Measurements from ENCODE around the gene GRIN2C.

The GRIN2C gene

GRCh38 chr17:74818291-74818938, 41.3 kb downstream of the GRIN2C start:
- no peak for DNase-seq

DNA sequence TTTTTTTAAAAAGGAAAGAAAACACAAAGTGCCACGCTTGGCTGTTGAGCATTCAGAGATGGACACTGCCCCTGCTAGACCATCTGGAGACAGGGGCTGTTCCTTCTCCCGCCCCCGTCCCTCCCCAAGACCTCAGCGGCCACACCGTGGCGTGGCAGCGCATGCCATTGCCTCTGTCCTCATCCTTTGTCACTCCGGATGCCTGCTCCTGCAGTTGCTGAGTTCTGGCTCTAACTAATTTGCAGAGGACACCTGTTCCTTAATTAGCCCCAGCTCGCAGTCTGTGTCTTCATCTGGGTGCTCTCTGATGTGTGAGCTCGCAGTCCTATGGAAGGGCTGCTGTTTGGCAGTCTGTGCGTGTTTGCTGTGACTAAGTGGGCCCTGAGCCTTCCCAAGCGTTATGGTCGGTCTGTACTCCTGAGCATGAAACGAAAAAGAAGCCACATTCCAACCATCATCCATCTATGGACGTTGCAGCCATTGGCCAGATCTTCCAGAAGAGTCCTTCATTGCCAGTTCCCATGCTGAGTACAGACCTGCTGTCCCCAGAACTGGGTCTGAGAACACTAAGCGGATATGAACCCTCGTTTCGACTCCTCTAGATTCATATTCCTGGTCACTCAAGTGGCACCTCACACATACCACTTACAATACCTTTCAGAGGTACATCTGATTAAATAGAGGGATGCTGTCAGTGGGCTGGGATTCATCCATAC, 42.6 kb downstream of the GRIN2C start:
- no peak for DNase-seq

- DNase-seq: no peak
These were observed 43.9 kb downstream of the GRIN2C start for GRCh38 chr17:74815550-74816370.

- no peak for DNase-seq
These were observed 44.6 kb downstream of the GRIN2C start for GRCh38 chr17:74815067-74815466.

DNA sequence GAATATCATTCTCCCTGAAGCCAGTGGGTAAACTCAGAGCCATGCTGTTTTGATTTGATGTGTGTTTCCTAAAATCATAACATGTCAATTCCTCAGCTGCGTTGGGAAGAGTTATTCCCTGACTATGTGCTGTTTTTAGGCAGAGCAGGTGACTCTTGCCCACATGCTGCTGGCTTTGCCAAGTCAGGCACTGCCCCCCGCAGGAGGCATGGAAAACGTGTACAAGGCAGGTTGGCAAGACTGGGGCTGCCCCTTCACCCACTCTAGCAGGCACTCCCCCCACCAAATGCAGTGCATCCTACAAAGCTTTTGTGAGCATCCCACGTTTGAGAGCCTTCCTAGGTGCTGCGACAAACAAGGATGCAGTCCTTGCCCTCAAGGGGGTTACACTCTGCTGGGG, 45.2 kb downstream of the GRIN2C start:
- no peak for DNase-seq

- DNase-seq: no peak
These were observed 47.3 kb downstream of the GRIN2C start for GRCh38 chr17:74812109-74813009.

DNA sequence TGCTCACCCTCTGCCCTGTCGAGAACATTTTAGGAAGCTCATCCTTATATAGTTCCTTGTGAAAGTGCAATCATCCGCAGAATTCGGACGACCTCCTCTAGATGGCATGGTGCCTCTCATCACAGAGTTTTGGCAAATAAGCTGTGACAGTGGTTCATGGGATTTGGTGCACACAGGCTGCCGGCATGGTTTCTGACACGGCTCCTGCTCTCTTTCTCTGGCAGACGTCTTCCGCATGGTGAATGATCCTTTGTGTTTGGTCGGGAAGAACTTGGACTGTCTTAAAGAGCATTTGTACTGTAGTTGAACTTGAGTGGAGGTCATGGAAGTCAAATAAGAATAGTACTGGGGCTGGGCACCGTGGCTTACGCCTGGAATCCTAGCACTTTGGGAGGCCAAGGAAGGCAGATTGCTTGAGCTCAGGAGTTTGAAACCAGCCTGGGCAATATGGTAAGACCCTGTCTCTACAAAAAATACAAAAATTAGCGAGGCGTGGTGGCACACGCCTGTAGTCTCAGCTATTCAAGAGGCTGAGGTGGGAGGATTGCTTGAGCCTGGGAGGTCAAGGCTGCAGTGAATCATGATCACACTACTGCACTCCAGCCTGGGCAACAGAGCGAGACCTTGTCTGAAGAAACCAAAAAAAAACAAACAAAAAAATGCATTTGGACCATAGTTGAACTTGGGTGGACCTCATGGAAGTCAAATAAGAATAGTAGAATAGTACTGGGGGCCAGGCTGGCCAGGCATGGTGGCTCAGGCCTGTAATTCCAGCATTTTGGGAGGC, 48.8 kb downstream of the GRIN2C start:
- peak in 1 of 2 donors; percentile 20 for DNase-seq

GRCh38 chr17:74808714-74809430, 50.8 kb downstream of the GRIN2C start:
- DNase-seq: no peak

DNA sequence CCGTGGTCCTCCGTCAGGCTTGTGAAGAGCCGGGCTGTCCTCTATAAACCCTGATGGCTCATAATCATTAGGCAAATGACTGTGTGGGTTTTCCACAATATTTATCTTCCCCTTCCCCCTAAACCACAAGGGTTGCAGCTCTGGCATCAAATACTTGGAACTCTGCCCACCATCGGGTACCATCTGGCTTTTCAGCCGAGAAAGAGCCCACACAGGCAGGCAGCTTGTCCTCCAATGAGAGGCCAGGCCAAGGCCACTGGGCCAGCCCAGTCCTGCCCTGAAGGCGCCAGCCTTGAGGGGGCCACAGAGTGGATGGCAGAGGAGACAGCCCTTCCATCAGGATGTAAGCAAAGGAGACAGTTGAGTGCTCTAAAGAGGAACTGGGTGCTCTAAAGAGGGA, 51.8 kb downstream of the GRIN2C start:
- no peak for DNase-seq

DNA sequence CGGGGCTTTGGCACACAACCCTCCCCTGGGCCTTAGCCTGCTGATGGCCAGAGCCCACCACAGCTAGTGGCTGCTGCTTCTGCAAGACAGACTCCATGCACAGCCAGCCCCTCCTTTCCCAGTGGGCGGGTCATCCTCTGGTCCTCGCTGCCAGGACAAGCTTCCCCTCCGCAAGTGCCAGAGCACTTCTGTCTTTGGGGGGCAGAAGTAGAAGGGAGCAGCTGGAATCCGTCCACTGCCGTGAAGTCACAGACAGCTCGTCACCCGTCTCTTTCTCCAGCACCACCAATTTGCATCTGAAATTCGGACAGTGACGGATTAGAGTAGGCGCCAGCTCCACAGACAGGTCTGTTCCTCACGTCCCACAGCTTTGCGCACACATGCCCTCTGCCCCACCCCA, 52.2 kb downstream of the GRIN2C start:
- no peak for DNase-seq

DNA sequence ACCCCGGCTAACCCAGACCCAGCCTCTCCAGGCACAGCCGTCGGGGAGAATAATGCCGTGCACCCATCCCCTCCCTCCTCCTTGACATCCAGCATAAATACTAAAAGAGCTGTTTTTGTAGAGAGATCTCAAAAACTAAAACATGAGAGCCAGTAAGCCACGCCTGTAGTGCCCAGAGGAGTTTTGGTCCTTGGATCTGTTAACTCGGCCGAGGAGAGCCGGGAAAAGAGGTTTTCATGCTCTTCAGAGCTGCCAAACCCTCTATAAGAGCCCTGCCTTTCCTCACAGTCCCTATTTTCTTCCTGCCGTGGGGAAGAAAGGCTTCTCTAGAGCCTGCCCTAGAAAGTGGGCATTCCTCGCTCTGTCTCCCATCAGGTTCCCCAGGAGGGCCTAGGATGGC, 53.4 kb downstream of the GRIN2C start:
- no peak for DNase-seq

- no peak for DNase-seq
These were observed 54.1 kb downstream of the GRIN2C start for GRCh38 chr17:74805591-74805991.

DNA sequence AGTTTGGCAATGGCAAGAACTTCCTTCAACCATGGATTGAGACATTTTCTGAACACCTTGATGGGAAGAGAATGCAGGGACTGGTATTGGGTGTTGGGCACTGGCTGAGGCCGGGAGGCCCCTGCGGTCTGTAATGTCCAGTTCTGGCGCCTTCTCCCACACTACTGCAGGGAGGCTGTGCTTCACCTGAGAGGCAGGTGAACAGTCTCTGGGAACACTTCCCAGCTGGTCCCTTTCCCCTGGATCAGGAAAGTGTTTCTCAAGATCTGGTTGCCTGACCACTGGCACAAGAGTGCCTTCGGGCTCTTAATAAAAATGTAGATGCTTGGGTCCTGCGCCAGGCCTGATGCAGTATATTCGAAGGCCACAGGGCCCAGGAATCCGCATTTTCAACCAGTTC, 55.0 kb downstream of the GRIN2C start:
- DNase-seq: no peak

DNA sequence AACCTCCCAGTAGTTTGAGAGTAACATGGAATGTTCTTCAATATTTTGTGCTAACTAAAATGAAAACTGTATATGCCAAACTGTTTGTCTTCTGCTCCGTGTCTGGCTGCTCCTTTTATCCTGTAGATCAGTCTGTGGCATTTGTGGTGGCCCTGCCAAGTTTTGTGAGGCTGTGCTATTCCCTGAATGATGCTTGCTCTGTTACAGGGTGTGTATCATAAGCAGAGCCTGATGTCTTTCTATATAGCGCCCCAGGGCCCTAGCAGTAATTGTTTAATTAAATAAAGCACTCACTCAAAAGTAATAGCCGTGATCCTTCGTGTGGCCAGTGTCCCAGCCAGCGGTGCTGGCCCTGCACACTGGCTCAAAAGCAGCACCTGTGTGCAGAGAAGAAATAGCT, 55.7 kb downstream of the GRIN2C start:
- DNase-seq: no peak

- no peak for DNase-seq
These were observed 56.2 kb downstream of the GRIN2C start for GRCh38 chr17:74803388-74803930.

DNA sequence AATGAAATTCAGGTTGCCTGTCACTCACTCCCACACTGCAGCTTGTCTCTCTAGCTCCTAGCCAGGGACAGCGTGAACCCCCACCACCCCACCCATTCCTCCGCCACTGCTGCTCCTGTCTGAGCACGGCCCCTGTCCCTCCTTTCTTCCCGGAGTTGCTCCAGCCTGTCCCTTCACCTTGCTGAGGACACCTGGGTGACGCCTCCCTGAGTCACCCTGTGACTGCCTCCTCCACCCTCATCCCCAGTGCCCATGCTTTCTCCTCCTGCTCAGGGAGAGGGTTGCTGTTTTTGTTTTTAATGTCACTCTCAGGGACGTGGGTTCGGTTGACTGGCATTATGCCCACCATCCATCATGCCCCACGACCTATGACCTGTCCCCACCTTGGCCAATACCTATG, 57.8 kb downstream of the GRIN2C start:
- no peak for DNase-seq

DNA sequence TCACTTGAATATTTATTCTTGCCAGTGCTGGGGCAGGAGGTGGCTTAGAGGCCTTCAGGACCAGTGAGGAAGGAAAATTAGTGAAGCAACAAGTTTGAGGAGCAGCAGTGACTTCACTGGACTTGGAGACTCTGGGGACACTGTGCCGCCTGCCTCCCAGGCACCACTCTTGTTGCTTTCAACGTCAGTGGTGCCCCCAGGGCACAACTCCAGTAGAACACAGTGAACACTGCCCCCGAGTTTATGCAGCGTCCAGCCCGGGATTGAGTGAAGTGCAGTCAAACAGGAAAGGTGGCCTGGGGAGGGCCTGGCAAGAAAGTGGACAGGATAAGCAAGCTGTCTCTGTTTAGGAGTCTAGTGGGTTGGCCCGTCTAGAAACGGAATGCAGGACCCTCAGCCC, 59.2 kb downstream of the GRIN2C start:
- DNase-seq: no peak

DNA sequence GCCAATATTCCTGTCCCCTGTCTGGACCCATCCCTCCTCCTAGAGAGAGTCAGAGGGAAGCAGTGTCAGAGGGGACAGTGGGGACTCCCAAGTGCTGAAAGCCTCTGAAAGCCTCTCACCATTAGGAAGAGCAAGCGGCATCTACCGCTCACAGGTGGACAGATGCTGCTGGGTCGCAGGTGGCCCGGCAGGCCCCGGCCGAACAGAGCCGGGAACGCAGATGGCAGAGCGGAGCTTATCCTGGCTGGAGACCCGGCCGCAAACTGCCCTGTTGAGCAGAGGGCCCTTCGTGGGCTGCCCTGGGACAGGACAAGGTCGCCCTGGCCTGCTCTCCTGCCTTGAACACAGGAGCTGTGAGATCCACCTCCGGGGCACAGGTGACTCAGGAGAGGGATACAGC, 60.6 kb downstream of the GRIN2C start:
- no peak for DNase-seq

DNA sequence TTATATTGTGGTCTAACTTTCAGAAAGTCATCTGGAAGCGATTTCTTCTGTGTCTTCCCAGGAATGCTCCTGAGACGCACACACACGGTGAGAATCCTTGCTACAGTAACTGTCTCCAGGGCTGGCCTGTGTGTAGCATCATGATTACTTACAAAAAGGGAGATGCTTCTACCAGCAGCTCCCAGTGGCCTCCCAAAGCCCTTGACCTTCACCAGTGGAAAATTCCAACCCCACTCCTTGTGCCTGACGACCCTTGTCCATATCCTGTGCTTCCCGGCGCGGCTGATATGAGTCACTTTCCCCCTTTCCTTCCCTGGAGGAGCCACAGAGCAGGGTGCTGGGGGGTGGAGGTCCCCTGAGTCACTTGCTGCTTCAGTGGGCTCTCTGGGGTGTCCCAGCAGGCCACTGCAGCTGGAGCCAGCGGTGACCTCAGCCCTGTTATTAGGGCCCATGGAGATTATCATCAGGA, 61.4 kb downstream of the GRIN2C start:
- DNase-seq: no peak

DNA sequence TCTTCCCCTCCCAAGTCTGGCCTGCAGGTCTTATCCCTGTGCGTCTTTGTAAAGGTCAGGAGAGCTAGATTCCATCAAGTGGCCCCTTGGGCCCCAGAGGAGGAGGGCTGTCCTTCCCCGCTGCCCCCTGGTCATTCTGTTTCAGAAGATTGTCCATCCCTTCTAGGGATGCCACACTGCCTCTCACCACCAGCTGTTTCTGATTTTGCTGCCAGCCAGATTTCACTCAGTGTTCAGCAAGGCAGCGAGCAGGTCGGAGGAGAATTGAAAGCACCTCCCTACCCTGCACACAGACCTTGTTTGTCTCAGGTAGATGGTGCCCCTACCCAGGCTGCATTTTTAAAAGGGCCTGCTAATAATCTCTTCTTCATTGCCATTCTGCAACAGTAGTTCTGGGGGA, 61.9 kb downstream of the GRIN2C start:
- no peak for DNase-seq

GRCh38 chr17:74796866-74797265, 62.8 kb downstream of the GRIN2C start:
- no peak for DNase-seq
